Measurements from ENCODE around the gene PTTG1IP. TPM values are rescaled to one million over a fixed set of nuclear protein-coding genes. Genes with fewer than 3 reads are reported as not detected.

Gene PTTG1IP
- total and polyA plus RNA-seq, 2 of the 13 experiments (the other 11 are each of a cell fraction or from before 2014, with no cell fraction given): 161 to 700 TPM

DNA sequence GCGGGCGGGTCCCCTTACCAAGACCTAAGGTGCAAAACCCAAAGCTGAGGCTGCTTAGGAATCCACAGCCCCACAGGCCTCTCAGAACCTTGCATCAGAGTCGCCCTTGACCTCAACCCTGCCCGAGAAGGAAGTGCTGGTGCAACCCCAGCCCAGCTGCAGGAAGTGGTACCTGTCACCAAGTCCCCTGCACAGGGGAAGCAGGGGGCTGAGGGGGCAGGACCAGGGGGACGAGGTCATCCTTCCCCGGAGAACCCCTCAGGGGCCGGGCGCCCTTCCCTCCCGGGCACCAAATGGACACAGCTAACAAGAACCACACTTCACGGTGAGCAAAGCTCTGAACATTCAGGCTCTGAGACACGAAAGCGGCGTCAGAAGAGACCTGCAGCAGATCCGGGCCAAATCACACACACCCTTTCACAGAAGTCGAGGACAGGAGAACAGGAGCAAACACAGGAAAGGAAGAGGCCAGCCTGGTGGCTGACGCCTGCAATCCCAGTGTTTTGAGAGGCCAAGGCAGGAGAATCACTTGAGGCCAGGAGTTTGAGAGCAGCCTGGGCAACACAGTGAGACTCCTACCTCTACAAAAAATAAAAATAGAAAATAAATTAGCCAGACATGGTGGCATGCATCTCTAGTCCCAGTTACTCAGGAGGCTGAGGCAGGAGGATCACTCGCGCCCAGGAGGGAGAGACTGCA, 40.8 kb upstream of the PTTG1IP start (continued):
- TF ChIP-seq, protein P1, sequence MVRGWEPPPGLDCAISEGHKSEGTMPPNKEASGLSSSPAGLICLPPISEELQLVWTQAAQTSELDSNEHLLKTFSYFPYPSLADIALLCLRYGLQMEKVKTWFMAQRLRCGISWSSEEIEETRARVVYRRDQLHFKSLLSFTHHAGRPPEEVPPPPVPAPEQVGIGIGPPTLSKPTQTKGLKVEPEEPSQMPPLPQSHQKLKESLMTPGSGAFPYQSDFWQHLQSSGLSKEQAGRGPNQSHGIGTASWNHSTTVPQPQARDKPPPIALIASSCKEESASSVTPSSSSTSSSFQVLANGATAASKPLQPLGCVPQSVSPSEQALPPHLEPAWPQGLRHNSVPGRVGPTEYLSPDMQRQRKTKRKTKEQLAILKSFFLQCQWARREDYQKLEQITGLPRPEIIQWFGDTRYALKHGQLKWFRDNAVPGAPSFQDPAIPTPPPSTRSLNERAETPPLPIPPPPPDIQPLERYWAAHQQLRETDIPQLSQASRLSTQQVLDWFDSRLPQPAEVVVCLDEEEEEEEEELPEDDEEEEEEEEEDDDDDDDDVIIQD (CRISPR knock-in tag; IDR thresholded peaks at IDR 0.05; ENCODE audit: low read depth): no peak
- TF ChIP-seq KAT2B (IDR thresholded peaks at IDR 0.05; ENCODE audit: borderline replicate concordance, low read depth, low read length) (no peak), RXRB (CRISPR knock-in tag; IDR thresholded peaks at IDR 0.05; ENCODE audit: borderline replicate concordance) (peak; percentile 83), WIZ (CRISPR knock-in tag; IDR thresholded peaks at IDR 0.05) (no peak), SIN3B (IDR thresholded peaks at IDR 0.05; ENCODE audit: low read length) (no peak), ZNF460 (CRISPR knock-in tag; IDR thresholded peaks at IDR 0.05; ENCODE audit: borderline replicate concordance) (peak; percentile 54), ETV6 (CRISPR knock-in tag; conservative IDR thresholded peaks at IDR 0.05) (peak; percentile 95), YY1 (IDR thresholded peaks at IDR 0.05; ENCODE audit: insufficient read depth, insufficient replicate concordance, low read depth, low read length) (no peak), ELF1 (CRISPR knock-in tag; IDR thresholded peaks at IDR 0.05) (peak; percentile 82), ZNF768 (CRISPR knock-in tag; IDR thresholded peaks at IDR 0.05) (no peak), ZNF616 (CRISPR knock-in tag; IDR thresholded peaks at IDR 0.05; ENCODE audit: low read depth) (no peak), TBX2 (CRISPR knock-in tag; IDR thresholded peaks at IDR 0.05; ENCODE audit: borderline replicate concordance) (peak; percentile 62; the same call in 1 of the 2 replicates), ZNF781 (CRISPR knock-in tag; IDR thresholded peaks at IDR 0.05; ENCODE audit: borderline replicate concordance, not compliant biosample characterization) (peak; percentile 17)
- TF ChIP-seq, protein P2, sequence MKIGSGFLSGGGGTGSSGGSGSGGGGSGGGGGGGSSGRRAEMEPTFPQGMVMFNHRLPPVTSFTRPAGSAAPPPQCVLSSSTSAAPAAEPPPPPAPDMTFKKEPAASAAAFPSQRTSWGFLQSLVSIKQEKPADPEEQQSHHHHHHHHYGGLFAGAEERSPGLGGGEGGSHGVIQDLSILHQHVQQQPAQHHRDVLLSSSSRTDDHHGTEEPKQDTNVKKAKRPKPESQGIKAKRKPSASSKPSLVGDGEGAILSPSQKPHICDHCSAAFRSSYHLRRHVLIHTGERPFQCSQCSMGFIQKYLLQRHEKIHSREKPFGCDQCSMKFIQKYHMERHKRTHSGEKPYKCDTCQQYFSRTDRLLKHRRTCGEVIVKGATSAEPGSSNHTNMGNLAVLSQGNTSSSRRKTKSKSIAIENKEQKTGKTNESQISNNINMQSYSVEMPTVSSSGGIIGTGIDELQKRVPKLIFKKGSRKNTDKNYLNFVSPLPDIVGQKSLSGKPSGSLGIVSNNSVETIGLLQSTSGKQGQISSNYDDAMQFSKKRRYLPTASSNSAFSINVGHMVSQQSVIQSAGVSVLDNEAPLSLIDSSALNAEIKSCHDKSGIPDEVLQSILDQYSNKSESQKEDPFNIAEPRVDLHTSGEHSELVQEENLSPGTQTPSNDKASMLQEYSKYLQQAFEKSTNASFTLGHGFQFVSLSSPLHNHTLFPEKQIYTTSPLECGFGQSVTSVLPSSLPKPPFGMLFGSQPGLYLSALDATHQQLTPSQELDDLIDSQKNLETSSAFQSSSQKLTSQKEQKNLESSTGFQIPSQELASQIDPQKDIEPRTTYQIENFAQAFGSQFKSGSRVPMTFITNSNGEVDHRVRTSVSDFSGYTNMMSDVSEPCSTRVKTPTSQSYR (CRISPR knock-in tag; IDR thresholded peaks at IDR 0.05; ENCODE audit: borderline replicate concordance): peak; percentile 53; the same call in 1 of the 2 replicates
- TF ChIP-seq, protein P3, sequence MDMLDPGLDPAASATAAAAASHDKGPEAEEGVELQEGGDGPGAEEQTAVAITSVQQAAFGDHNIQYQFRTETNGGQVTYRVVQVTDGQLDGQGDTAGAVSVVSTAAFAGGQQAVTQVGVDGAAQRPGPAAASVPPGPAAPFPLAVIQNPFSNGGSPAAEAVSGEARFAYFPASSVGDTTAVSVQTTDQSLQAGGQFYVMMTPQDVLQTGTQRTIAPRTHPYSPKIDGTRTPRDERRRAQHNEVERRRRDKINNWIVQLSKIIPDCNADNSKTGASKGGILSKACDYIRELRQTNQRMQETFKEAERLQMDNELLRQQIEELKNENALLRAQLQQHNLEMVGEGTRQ (IDR thresholded peaks at IDR 0.05; ENCODE audit: low read depth, low read length): no peak
- TF ChIP-seq, protein P3 (CRISPR knock-in tag; IDR thresholded peaks at IDR 0.05; ENCODE audit: borderline replicate concordance): no peak
- TF ChIP-seq, protein P4, sequence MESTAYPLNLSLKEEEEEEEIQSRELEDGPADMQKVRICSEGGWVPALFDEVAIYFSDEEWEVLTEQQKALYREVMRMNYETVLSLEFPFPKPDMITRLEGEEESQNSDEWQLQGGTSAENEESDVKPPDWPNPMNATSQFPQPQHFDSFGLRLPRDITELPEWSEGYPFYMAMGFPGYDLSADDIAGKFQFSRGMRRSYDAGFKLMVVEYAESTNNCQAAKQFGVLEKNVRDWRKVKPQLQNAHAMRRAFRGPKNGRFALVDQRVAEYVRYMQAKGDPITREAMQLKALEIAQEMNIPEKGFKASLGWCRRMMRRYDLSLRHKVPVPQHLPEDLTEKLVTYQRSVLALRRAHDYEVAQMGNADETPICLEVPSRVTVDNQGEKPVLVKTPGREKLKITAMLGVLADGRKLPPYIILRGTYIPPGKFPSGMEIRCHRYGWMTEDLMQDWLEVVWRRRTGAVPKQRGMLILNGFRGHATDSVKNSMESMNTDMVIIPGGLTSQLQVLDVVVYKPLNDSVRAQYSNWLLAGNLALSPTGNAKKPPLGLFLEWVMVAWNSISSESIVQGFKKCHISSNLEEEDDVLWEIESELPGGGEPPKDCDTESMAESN (CRISPR knock-in tag; conservative IDR thresholded peaks at IDR 0.05): 0 out of 2 replicates have a peak, but pooled peaks have one; percentile 48
- TF ChIP-seq, protein P5, sequence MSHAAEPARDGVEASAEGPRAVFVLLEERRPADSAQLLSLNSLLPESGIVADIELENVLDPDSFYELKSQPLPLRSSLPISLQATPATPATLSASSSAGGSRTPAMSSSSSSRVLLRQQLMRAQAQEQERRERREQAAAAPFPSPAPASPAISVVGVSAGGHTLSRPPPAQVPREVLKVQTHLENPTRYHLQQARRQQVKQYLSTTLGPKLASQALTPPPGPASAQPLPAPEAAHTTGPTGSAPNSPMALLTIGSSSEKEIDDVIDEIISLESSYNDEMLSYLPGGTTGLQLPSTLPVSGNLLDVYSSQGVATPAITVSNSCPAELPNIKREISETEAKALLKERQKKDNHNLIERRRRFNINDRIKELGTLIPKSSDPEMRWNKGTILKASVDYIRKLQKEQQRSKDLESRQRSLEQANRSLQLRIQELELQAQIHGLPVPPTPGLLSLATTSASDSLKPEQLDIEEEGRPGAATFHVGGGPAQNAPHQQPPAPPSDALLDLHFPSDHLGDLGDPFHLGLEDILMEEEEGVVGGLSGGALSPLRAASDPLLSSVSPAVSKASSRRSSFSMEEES (CRISPR knock-in tag; IDR thresholded peaks at IDR 0.05): peak; percentile 50; the same call in 1 of the 2 replicates

Measured in HepG2 (cell line).